ENCODE measurements around the gene MGARP.

GRCh38 chr4:139267301-139267700 lies 12.7 kb downstream of the MGARP start:
- TF ChIP-seq GATA2 (IDR thresholded peaks at IDR 0.05; ENCODE audit: low read depth, low read length): no peak
- TF ChIP-seq GATA3 (IDR thresholded peaks at IDR 0.05; ENCODE audit: low read depth, low read length): no peak

Measured in SH-SY5Y (cell line).